Stimulated activated CD8-positive, alpha-beta memory T cell treated with anti-CD3 and anti-CD28 coated beads, Interleukin-2, amount 100 ng/mL, for 48 hours (primary cell): ENCODE results near the gene RNU6-8.

Source experiments
- DNase-seq, 2 donors: peaks; one replicate each; pipeline ENCODE4 v3.0.0-alpha.2; 2020; ENCODE audit warnings: low read depth in 2 of 2

Gene RNU6-8

DNA sequence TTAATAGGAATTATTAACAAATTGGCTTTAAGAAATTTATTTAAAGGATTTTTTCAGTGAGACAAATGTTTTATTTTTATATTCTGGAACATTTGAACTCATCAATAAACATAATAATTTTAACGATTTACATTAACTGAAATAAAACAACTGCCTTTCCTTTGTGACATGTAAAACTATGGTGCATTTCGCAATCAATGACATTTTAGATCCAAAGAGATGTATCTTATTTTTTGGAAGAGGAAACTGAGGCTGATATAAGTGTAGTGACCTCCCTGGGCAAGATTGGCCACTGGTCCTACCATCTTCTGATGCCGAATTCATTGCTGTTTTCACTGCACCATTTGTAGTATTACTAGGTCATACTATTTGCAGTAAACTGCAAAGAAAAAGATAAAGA, 2.5 kb upstream of the RNU6-8 start:
- no peak for DNase-seq

DNA sequence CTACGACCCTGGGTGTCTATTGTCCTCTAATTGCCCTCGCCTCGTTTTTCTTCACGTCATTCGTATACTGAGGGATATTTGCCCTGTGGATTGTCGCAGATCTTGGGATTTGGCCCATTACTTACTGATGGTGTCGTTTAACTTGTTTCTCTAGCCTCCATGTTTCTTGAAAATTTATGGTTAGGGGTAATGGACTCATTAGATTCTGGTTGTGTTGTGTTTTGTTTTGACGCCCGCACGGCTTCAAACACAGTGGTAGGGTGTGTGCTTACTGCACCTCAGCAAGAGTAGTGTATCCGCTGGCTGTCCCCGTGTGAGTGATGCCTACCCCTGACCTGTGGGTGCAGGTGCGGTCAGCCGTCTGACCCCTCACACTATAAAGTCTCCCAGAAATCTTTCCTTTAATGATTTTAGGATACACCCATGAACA, 874 bp upstream of the RNU6-8 start:
- DNase-seq = no peak

DNA sequence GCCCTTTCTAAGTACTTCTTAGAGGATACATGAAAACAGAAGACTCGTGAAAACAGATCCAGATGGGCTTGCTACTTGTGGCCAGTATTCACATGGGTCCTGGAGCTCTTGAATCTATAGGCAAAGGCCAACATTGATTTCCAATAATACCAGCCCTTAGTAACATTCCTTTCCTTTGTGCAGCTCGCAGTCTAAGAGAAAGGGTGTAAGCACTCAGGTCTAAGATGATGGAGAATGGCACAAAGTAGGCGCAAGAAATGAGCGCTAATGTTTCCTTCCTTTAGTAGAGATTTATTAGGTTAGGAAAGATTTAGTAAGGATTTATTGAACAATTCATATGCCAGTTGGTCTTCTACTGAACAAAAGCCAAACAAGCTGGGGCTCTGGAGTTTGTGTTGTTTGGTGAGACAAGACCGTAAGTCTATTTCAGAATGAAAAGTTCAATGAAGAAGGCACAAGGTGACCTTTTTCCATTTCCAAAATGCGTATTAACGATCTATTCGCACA, 525 bp downstream of the RNU6-8 start:
- DNase-seq = no peak

DNA sequence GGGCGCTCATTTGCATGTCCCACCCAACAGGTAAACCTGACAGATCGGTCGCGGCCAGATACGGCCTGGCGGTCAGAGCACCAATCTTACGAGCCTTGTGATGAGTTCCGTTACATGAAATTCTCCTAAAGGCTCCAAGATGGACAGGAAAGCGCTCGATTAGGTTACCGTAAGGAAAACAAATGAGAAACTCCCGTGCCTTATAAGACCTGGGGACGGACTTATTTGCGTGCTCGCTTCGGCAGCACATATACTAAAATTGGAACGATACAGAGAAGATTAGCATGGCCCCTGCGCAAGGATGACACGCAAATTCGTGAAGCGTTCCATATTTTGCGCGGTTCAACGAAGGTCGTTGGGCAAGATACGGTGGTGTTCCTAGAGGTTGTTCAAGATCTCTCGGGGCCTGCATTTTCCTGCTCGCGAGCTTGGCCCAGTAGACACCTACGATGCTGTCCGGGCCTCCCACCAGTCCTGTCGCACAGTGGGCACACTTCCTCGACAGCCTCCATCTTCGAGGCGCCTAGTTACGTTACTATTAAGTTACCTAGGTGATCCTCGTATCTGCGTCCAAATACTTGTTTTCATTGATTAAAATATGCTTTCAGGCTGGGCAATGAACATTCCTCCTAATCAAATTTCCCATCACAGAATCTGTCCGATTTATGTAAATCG, 1.1 kb downstream of the RNU6-8 start, which contains the start of gene RNU6-7:
Gene RNU6-7 (plus strand): TSS at position 230 of the 675 bp plus-strand sequence.
- DNase-seq = no peak

DNA sequence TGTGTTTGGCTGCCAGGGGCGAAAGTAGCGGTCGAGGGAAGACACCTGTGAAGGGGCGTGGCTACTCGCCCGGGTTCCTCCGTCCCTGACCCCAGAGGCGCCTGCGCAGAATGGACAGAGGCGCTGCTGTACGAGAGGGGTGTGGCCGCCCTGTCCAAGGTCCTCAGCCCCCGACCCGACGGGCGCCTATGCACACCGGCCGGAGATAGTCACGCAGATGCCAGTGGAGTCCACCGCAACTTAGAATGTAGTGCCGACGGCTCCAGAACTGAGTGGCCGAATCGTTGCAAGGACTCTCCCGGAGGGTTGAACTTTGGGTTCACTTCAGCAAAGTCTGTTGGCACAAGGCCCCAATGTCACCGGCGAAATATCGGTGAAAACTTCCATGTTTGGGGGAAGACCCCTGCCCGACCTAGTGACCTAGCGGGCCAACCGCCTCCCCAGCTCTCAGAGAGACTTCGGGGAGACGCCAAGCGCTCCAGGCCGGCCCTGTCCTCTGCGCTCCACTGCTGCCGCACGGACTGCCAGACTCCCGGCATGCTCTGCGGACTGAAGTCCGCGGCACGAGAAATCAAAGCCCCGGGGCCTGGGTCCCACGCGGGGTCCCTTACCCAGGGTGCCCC, 1.8 kb downstream of the RNU6-8 start:
- peak; percentile 65 to 75 for DNase-seq

DNA sequence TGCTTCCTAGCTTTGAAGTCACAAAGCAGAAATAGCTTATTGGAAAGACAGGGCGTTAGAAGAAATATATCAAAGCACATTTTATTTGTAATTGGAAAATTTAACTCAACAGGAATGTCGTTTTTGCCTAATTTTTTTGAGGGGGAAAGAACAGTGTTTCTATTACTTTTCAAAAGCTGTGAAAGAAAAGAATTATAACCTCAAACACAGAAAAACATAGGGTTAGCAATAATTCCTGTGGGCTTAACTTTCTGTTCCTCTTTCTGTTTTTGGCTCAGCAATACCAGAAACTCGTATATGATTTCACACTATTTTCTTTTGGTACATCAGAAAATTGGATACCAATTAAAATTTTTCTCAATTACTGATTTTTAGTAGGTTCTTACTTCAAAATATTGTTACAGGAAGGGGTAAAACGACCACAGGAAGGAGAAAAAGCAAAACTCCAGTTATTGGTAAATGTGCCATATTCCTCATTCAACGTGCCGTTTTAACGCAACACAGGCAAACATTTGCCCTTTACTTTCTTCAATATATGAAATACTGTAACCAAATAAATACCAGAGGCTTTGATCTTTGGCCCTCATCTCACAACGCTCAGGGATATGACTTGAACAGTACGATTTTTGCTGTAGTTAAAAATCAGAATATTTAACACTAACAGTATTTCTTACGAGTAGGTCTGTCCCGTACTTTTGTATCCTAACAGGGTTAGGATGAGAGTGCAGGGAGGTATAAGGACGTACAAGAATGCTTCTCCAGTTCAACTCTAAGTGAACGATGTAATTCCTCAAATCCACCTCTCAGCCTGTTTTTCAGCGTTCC, 2.5 kb downstream of the RNU6-8 start:
- DNase-seq = no peak

DNA sequence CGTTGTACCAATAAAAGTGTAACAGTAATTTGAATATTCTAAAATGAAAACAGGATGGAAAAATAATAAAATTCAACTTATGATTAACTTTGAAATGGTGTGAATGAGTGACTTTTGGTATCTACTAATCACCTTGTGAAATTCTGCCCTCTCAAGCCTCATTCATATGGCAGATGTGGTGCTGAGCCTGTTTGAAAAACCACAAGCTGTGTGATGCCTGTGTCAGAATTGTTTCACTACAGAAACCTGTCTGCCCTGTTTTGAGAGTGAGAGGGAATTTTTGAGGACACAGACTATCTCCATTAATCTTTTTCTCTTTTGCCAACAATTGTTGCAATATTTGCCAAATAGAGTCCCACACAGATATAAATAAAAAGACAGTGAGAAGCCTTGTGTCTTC, 5.2 kb downstream of the RNU6-8 start:
- DNase-seq = no peak

DNA sequence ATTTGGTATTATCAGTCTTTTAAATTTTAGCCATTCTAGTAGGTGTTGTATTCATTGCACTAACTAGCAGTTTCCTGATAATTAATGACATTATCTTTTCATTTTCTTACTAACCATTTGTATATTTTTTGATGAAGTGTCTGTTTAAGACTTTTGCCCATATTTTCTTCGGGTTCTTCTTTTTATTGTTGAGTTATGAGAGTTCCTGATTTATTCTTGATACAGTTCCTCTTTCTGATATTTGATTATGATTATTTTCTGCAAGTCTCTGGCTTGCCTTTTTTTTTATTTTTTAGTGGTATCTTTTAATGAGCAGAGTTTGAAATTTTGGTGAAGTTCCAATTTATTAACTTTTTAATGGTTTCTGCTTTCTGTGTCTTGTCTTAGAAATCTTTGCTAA, 7.4 kb downstream of the RNU6-8 start:
- DNase-seq = no peak

DNA sequence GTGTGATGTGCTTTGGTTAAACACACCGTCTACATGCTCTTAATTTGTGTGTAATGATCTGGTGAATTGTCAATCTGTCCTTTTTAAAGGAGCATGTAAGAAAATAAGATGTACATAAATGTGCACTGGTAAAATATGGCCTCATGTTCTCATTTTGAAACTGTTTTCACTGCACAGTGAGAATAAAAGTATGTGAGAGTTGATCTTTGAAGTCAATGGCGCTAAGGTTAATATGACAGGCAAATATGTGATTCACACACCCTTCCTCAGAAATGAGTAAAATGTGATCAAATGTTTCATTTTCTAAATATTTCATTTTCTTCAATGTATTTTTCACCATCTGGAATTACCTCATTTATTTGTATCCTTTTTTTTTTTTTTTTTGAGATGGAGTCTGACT, 9.5 kb downstream of the RNU6-8 start:
- no peak for DNase-seq

DNA sequence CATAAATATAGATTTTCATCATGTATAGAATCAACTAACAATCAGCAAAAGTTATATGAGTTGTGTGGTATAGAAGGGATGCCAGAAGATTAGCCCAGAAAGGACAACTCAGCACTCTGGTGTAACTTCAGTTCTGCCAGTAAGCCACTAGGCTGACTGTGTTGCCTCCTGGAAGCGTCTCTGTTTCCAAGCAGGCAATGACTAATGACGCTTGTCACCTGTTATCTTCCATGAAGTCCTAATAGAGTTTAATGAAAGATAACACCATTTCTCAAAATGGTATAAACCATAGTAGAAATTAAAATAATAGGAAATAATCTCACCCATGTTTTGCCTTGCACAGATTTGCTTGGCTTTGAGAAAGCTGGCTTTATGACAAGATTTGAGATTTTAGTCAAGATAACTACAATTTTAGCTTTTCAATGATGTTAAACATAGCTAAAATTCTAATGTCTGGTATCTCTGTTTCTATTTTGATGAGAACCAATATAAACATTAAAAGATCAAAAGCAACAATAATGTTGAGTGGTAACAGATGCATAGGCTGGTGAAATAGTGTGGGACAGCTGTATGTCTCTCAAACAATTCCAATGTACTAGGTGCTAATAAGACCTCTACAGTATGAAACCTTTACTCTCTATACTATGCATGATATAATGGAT, 10.2 kb downstream of the RNU6-8 start:
- no peak for DNase-seq

DNA sequence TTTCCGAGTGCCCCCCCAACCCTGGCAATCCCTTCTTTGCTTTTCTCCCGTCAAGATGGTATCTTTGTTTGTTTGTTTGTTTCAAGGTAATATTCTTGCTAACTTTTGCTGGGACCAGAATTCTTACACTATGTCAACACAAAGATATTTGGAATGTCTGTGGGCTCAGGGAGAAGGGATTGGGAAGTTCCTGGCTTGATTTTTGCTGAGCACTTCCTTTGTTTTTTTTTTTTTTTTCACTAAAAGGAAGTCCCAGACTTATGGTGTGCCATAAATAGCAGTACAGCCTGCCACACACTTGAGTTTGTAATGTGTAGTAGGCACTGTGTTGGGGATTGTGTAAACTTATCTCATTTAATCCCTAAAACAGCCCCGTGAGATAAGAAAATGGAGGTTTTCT, 12.4 kb downstream of the RNU6-8 start:
- no peak for DNase-seq

DNA sequence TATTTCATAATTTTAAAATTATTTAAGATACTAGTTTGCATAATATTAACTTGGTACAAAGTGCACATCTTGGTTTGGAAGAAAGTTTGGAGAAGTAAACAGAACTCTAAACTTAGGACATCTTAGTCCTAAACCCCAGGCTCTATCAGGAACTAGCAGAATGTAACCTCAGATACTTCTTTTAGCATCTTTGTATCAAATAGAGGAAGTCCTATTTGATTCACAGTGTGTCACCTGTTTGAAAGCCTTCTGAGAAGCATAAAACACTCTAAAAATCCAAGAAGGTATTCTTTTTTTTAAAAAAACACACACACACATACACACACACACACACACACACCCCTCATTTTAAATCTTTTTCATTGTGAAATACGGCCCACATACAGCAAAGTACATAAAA, 13.3 kb downstream of the RNU6-8 start:
- no peak for DNase-seq

DNA sequence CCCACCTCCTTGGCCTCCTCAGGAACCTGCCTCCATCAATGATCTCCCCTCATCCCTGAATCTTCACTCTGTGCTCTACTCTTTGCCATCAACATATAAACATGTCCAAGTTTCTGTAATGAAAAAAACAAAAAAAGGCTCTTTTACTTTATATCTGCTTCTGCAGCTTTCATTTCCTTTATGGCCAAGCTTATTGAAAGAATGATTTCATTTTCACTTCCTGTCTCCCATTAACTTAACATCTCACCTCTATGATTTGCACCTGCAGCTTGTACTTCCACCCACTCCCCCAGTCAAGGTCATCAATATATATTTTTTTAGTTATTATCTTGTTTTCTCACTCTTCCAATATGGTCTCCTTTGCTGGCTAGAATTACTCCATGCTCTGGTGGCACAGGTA, 16.8 kb downstream of the RNU6-8 start:
- no peak for DNase-seq

DNA sequence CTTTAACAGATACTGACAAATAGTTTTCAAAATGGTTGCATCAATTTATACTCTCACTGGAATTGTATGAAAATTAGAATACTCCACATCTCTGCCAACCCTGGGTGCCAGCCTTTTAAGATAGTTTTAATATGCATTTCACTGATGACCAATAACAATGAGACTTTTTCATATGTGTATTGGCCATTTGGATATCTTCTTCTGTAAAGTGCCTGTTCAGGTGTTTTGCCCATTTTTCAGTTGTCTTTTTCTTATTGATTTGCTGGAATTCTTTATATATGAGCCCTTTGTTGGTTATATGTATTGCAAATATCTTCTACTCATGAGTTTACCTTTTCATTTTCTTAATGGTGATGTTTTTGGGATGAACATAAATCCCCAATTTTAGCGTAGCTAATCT, 18.0 kb downstream of the RNU6-8 start:
- no peak for DNase-seq

DNA sequence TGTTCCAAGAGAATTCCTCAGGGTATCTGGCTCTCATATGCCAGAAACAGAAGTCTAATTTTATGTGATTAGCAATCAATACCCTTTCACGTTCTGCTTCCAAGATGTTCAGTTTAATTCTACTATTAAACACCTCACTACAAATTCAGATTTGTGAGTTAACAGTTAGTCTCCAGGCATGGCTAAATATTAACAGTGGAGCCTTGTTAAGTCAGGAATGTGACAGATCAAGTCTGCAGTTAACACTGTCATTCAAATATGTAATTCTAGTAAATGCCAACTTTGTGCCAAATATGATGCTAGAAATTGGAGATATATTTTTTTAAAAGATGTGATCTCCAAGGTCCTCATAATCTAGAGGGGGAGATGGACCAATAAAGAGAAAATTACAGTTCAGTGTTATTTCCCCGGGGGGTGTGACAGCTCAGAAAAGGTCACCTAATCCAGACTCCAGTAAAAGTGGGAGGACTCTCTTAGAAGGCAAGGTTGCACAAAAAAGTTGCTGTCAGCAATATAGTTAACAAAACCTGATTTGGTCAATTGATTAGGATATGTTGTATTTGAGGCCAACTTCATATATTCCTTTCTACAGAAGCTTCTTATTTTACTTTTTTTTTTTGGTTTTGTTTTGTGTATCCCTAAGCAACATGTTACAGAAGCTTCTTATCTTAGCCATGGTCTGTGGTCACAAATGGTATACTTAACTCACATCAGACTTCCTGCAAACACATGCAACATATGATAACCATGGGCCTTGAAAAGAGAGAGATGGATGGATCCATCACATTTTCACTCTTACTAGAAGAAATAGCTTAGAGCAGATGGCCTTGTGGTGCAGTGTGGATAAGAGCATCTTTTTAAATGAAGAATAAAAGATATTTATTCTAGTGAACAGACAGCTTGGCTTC, 19.7 kb downstream of the RNU6-8 start:
- DNase-seq = no peak

DNA sequence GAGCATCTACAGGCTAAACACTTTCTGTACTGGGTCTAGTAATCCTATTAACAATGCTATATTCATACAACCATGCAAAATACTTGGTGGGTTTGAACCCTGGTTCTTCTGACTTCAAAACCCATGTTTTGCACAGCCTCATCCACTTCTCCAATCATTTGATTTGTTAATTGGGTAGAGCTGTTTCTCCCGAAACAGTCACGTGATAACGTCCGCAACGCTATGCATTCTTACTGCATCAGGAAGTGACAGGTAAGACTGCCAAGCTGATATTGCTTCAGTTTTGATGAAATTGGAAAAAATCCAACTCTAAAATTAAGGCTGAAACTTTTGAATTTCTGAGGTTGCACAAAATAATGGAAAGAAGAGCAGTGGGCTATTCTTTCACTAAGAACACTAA, 31.6 kb downstream of the RNU6-8 start:
- no peak for DNase-seq

DNA sequence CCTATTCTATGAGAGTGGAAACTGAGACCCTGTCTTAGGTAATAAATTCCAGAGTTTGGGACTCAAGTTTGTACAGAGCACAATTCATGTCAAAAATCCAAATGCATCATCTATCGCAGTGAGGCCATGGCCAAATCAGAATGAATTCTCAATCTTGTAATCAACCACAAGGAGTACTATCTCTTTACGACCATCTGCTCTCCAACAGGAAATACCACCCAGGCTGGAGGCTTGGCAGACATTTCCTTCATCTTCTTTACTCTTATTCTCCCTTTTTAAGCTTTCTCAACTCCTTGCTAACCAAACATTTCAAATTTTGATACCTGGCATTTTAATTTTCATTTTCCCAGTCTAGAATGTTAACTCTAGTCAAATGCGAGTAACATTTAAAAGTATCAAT, 33.9 kb downstream of the RNU6-8 start:
- no peak for DNase-seq

DNA sequence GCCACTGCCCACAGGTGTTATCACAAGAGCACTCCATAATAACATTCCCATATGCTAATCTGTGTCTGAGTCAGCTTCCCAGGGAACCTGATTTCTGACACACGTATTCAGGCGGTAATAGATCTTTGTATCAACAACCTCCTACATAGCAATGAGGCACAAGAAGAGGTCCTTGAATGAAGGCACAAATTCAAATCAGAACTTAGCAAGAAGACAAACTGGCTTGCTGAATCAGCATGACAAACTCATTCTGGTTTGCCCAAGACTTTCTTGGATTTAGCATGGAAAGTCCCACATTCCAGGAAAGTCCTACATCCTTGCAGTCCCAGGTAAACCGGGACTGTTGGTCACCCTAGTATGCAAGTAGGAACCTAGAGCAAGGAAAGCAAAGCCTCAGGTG, 35.2 kb downstream of the RNU6-8 start:
- DNase-seq = no peak

DNA sequence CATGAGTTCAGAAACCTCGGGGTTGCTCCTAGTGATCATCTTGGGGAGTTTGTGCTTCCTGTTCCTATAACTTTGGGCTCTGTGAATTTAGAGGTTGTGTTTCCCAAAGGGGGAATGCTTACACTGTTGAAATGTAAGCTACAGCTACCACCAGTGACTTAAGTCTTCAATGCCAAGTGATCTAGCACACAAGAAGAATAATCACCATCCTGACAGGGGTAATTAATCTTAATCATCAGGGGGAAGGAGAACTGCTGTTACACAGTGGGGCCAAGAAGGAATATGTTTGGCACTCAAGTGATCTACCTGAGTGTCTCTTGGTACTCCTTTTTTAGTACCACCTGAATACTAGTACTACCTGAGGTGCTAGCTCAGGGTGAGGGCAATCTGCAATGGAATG, 36.1 kb downstream of the RNU6-8 start:
- no peak for DNase-seq

DNA sequence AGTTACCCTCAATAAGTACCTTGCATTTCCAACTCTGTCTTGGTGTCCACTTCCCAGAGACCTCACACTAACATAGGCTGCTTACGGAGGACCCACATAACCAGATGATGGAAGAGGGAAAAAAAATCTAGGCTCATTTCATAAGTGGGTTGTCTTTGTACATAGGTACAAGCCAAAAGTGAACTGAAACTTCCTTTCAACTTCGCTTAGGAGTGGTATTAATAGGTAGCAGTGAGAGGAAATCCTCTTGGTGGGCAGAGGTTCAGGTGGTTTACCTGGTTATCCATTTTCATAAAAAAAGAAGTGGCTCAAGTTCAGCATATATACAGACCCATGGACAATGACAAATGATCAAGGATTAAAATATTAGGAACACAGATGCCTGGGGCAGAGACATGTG, 37.0 kb downstream of the RNU6-8 start:
- no peak for DNase-seq
